Skeletal muscle satellite cell (primary cell): ENCODE results near the gene GPR39.

Experiments
- H3K27me3 ChIP-seq: 2 replicates; pipeline ENCODE4 v1.7.0; 2013; ENCODE audit warnings: low read length; ENCODE audit not compliant: control insufficient read depth, insufficient read depth
- H3K36me3 ChIP-seq: 2 replicates; pipeline ENCODE4 v1.7.0; 2013; ENCODE audit warnings: mild to moderate bottlenecking, control low read depth, low read length; ENCODE audit not compliant: insufficient read depth
- H3K4me1 ChIP-seq: 2 replicates; pipeline ENCODE4 v1.7.0; 2013; ENCODE audit warnings: low read length; ENCODE audit not compliant: control insufficient read depth, insufficient read depth
- H3K4me2 ChIP-seq: 2 replicates; pipeline ENCODE4 v1.7.0; 2013; ENCODE audit warnings: mild to moderate bottlenecking, low read length
- H3K4me3 ChIP-seq: 2 replicates; pipeline ENCODE4 v1.7.0; 2013; ENCODE audit warnings: low read length
- H3K9ac ChIP-seq: 2 replicates; pipeline ENCODE4 v1.7.0; 2013; ENCODE audit warnings: mild to moderate bottlenecking, low read depth, low read length, moderate library complexity
- H3K9me3 ChIP-seq: replicated peaks from 2 replicates; pipeline ENCODE4 v1.7.0; 2013; ENCODE audit warnings: mild to moderate bottlenecking, control low read depth, low read length

The GPR39 gene

GRCh38 chr2:132547090-132547687, 130.6 kb downstream of the GPR39 start:
- Histone ChIP-seq H3K4me2 (no peak overlapping the region), H3K36me3 (no peaks in the 10 kb centered on the region), H3K4me3 (no peak overlapping the region), H3K9ac (no peak overlapping the region), H3K4me1 (no peaks in the 10 kb centered on the region), H3K27me3 (no peaks in the 10 kb centered on the region), H3K9me3 (peaks cover 4% of the 10 kb centered on the region)

- no peak overlapping the region for H3K9ac ChIP-seq
Observed at GRCh38 chr2:132549935-132550670, 133.5 kb downstream of the GPR39 start.

GRCh38 chr2:132550946-132551345, 134.3 kb downstream of the GPR39 start:
- no peaks in the 10 kb centered on the region for H3K4me1 ChIP-seq
- H3K4me2 ChIP-seq = no peak overlapping the region
- H3K27me3 ChIP-seq = no peaks in the 10 kb centered on the region
- no peak overlapping the region for H3K4me3 ChIP-seq
- no peaks in the 10 kb centered on the region for H3K9me3 ChIP-seq
- no peaks in the 10 kb centered on the region for H3K36me3 ChIP-seq
- no peak overlapping the region for H3K9ac ChIP-seq

More at GRCh38 chr2:132549935-132550670, 133.5 kb downstream of the GPR39 start:
- Histone ChIP-seq H3K4me2 (no peak overlapping the region), H3K36me3 (no peaks in the 10 kb centered on the region), H3K4me1 (no peaks in the 10 kb centered on the region), H3K4me3 (no peak overlapping the region), H3K27me3 (no peaks in the 10 kb centered on the region), H3K9me3 (no peaks in the 10 kb centered on the region)

- no peak overlapping the region for H3K4me3 ChIP-seq
- no peaks in the 10 kb centered on the region for H3K9me3 ChIP-seq
- H3K9ac ChIP-seq = no peak overlapping the region
Observed at GRCh38 chr2:132557694-132558093, 141.1 kb downstream of the GPR39 start.

GRCh38 chr2:132559326-132559725, 142.7 kb downstream of the GPR39 start:
- Histone ChIP-seq H3K4me3 (no peak overlapping the region), H3K9ac (no peak overlapping the region), H3K9me3 (no peaks in the 10 kb centered on the region), H3K4me2 (no peak overlapping the region), H3K36me3 (no peaks in the 10 kb centered on the region), H3K27me3 (no peaks in the 10 kb centered on the region), H3K4me1 (no peaks in the 10 kb centered on the region)

More at GRCh38 chr2:132557694-132558093, 141.1 kb downstream of the GPR39 start:
- Histone ChIP-seq H3K4me1 (no peaks in the 10 kb centered on the region), H3K27me3 (no peaks in the 10 kb centered on the region), H3K36me3 (no peaks in the 10 kb centered on the region), H3K4me2 (no peak overlapping the region)

GRCh38 chr2:132559921-132560320, 143.3 kb downstream of the GPR39 start:
- H3K9me3 ChIP-seq = no peaks in the 10 kb centered on the region
- no peak overlapping the region for H3K4me3 ChIP-seq
- no peak overlapping the region for H3K9ac ChIP-seq
- H3K4me1 ChIP-seq = no peaks in the 10 kb centered on the region
- no peaks in the 10 kb centered on the region for H3K27me3 ChIP-seq
- H3K4me2 ChIP-seq = no peak overlapping the region
- no peaks in the 10 kb centered on the region for H3K36me3 ChIP-seq

GRCh38 chr2:132560562-132560961, 144.0 kb downstream of the GPR39 start:
- H3K27me3 ChIP-seq = no peaks in the 10 kb centered on the region
- H3K9ac ChIP-seq = no peak overlapping the region
- no peaks in the 10 kb centered on the region for H3K36me3 ChIP-seq
- no peaks in the 10 kb centered on the region for H3K9me3 ChIP-seq
- no peak overlapping the region for H3K4me3 ChIP-seq
- H3K4me2 ChIP-seq = no peak overlapping the region
- no peaks in the 10 kb centered on the region for H3K4me1 ChIP-seq

GRCh38 chr2:132562245-132562644, 145.6 kb downstream of the GPR39 start:
- Histone ChIP-seq H3K36me3 (no peaks in the 10 kb centered on the region), H3K4me1 (no peaks in the 10 kb centered on the region), H3K4me3 (no peak overlapping the region), H3K9me3 (no peaks in the 10 kb centered on the region), H3K9ac (no peak overlapping the region), H3K4me2 (no peak overlapping the region), H3K27me3 (no peaks in the 10 kb centered on the region)

- no peaks in the 10 kb centered on the region for H3K4me1 ChIP-seq
- H3K9me3 ChIP-seq = no peaks in the 10 kb centered on the region
- no peaks in the 10 kb centered on the region for H3K27me3 ChIP-seq
- no peak overlapping the region for H3K4me3 ChIP-seq
- H3K36me3 ChIP-seq = no peaks in the 10 kb centered on the region
- H3K9ac ChIP-seq = no peak overlapping the region
- H3K4me2 ChIP-seq = no peak overlapping the region
Observed at GRCh38 chr2:132564065-132564464, 147.5 kb downstream of the GPR39 start.

GRCh38 chr2:132566379-132566778, 149.8 kb downstream of the GPR39 start:
- Histone ChIP-seq H3K4me1 (no peaks in the 10 kb centered on the region), H3K9ac (no peak overlapping the region), H3K4me2 (no peak overlapping the region), H3K9me3 (no peaks in the 10 kb centered on the region), H3K4me3 (no peak overlapping the region), H3K36me3 (no peaks in the 10 kb centered on the region), H3K27me3 (no peaks in the 10 kb centered on the region)

GRCh38 chr2:132567682-132568081, 151.1 kb downstream of the GPR39 start:
- H3K4me3 ChIP-seq = no peak overlapping the region
- no peaks in the 10 kb centered on the region for H3K9me3 ChIP-seq
- H3K4me1 ChIP-seq = no peaks in the 10 kb centered on the region

GRCh38 chr2:132568656-132569055, 152.1 kb downstream of the GPR39 start:
- no peak overlapping the region for H3K9ac ChIP-seq
- H3K36me3 ChIP-seq = no peaks in the 10 kb centered on the region
- H3K4me1 ChIP-seq = no peaks in the 10 kb centered on the region
- no peaks in the 10 kb centered on the region for H3K27me3 ChIP-seq
- H3K9me3 ChIP-seq = no peaks in the 10 kb centered on the region
- H3K4me3 ChIP-seq = no peak overlapping the region
- H3K4me2 ChIP-seq = no peak overlapping the region

More at GRCh38 chr2:132567682-132568081, 151.1 kb downstream of the GPR39 start:
- Histone ChIP-seq H3K36me3 (no peaks in the 10 kb centered on the region), H3K27me3 (no peaks in the 10 kb centered on the region), H3K9ac (no peak overlapping the region), H3K4me2 (no peak overlapping the region)
